ENCODE measurements around the gene GRHL1. TPM values are rescaled to one million over a fixed set of nuclear protein-coding genes. Genes with fewer than 3 reads are reported as not detected.

The GRHL1 gene
- total RNA-seq, 1 donor from 2014 or later, result 2.1 TPM

- no peaks in the 10 kb centered on the region for H3K36me3 Mint-ChIP-seq (ENCODE audit: low read depth)
- H3K4me3 Mint-ChIP-seq, result no peak overlapping the region
- DNase-seq, result no peak
- H3K9me3 Mint-ChIP-seq, result no peaks in the 10 kb centered on the region
- H3K27ac Mint-ChIP-seq, result no peak overlapping the region
- intact Hi-C loops (cut with micrococcal nuclease), result no loop called here
- no peaks in the 10 kb centered on the region for H3K27me3 Mint-ChIP-seq
- no peaks in the 10 kb centered on the region for H3K4me1 Mint-ChIP-seq
These were observed 49.0 kb downstream of the GRHL1 start for GRCh38 chr2:10000541-10000940.

- no peaks in the 10 kb centered on the region for H3K27me3 Mint-ChIP-seq
- no peak for DNase-seq
- H3K36me3 Mint-ChIP-seq (ENCODE audit: low read depth), result no peaks in the 10 kb centered on the region
- H3K4me3 Mint-ChIP-seq, result no peak overlapping the region
- no peak overlapping the region for H3K27ac Mint-ChIP-seq
- no peaks in the 10 kb centered on the region for H3K9me3 Mint-ChIP-seq
- intact Hi-C loops (cut with micrococcal nuclease), result no loop called here
- no peaks in the 10 kb centered on the region for H3K4me1 Mint-ChIP-seq
These were observed 50.1 kb downstream of the GRHL1 start for GRCh38 chr2:10001586-10001985.

- DNase-seq, result no peak
- Mint-ChIP-seq H3K27ac (no peak overlapping the region), H3K4me1 (no peaks in the 10 kb centered on the region), H3K27me3 (no peaks in the 10 kb centered on the region), H3K4me3 (no peak overlapping the region), H3K36me3 (ENCODE audit: low read depth) (no peaks in the 10 kb centered on the region), H3K9me3 (no peaks in the 10 kb centered on the region)
- intact Hi-C loops (cut with micrococcal nuclease), result no loop called here
These were observed 50.6 kb downstream of the GRHL1 start for GRCh38 chr2:10002109-10002508.

- Mint-ChIP-seq H3K9me3 (no peaks in the 10 kb centered on the region), H3K4me1 (no peaks in the 10 kb centered on the region), H3K36me3 (ENCODE audit: low read depth) (no peaks in the 10 kb centered on the region), H3K27ac (no peak overlapping the region), H3K27me3 (no peaks in the 10 kb centered on the region), H3K4me3 (no peak overlapping the region)
- intact Hi-C loops (cut with micrococcal nuclease), result no loop called here
- DNase-seq, result no peak
These were observed 51.2 kb downstream of the GRHL1 start for GRCh38 chr2:10002681-10003080.

GRCh38 chr2:10003206-10004125 lies 52.0 kb downstream of the GRHL1 start:
- DNase-seq, result no peak
- H3K27ac Mint-ChIP-seq, result no peak overlapping the region
- H3K27me3 Mint-ChIP-seq, result no peaks in the 10 kb centered on the region
- H3K4me3 Mint-ChIP-seq, result no peak overlapping the region
- no peaks in the 10 kb centered on the region for H3K36me3 Mint-ChIP-seq (ENCODE audit: low read depth)
- H3K4me1 Mint-ChIP-seq, result no peaks in the 10 kb centered on the region
- intact Hi-C loops (cut with micrococcal nuclease), result no loop called here
- no peaks in the 10 kb centered on the region for H3K9me3 Mint-ChIP-seq

GRCh38 chr2:10004401-10004800 lies 52.9 kb downstream of the GRHL1 start:
- no peak for DNase-seq
- H3K27ac Mint-ChIP-seq, result no peak overlapping the region
- H3K27me3 Mint-ChIP-seq, result no peaks in the 10 kb centered on the region
- intact Hi-C loops (cut with micrococcal nuclease), result no loop called here
- no peaks in the 10 kb centered on the region for H3K36me3 Mint-ChIP-seq (ENCODE audit: low read depth)
- no peaks in the 10 kb centered on the region for H3K4me1 Mint-ChIP-seq
- H3K9me3 Mint-ChIP-seq, result no peaks in the 10 kb centered on the region
- no peak overlapping the region for H3K4me3 Mint-ChIP-seq

GRCh38 chr2:10004836-10005235 lies 53.3 kb downstream of the GRHL1 start:
- no peak overlapping the region for H3K27ac Mint-ChIP-seq
- no peaks in the 10 kb centered on the region for H3K4me1 Mint-ChIP-seq
- DNase-seq, result no peak
- H3K27me3 Mint-ChIP-seq, result no peaks in the 10 kb centered on the region
- H3K36me3 Mint-ChIP-seq (ENCODE audit: low read depth), result no peaks in the 10 kb centered on the region
- intact Hi-C loops (cut with micrococcal nuclease), result no loop called here
- H3K4me3 Mint-ChIP-seq, result no peak overlapping the region
- H3K9me3 Mint-ChIP-seq, result no peaks in the 10 kb centered on the region

GRCh38 chr2:10005461-10006235 lies 54.2 kb downstream of the GRHL1 start:
- no peaks in the 10 kb centered on the region for H3K9me3 Mint-ChIP-seq
- no peak overlapping the region for H3K4me3 Mint-ChIP-seq
- no peaks in the 10 kb centered on the region for H3K36me3 Mint-ChIP-seq (ENCODE audit: low read depth)
- H3K4me1 Mint-ChIP-seq, result no peaks in the 10 kb centered on the region
- no peak overlapping the region for H3K27ac Mint-ChIP-seq
- DNase-seq, result no peak
- intact Hi-C loops (cut with micrococcal nuclease), result no loop called here
- H3K27me3 Mint-ChIP-seq, result no peaks in the 10 kb centered on the region

GRCh38 chr2:10006236-10007161 lies 55.0 kb downstream of the GRHL1 start:
- intact Hi-C loops (cut with micrococcal nuclease), result no loop called here
- no peaks in the 10 kb centered on the region for H3K4me1 Mint-ChIP-seq
- DNase-seq, result no peak
- no peaks in the 10 kb centered on the region for H3K9me3 Mint-ChIP-seq
- H3K4me3 Mint-ChIP-seq, result no peak overlapping the region
- H3K36me3 Mint-ChIP-seq (ENCODE audit: low read depth), result no peaks in the 10 kb centered on the region
- no peaks in the 10 kb centered on the region for H3K27me3 Mint-ChIP-seq
- H3K27ac Mint-ChIP-seq, result no peak overlapping the region

GRCh38 chr2:10007435-10007834 lies 55.9 kb downstream of the GRHL1 start:
- H3K4me1 Mint-ChIP-seq, result no peaks in the 10 kb centered on the region
- no peaks in the 10 kb centered on the region for H3K9me3 Mint-ChIP-seq
- H3K27ac Mint-ChIP-seq, result no peak overlapping the region
- intact Hi-C loops (cut with micrococcal nuclease), result no loop called here
- DNase-seq, result no peak
- no peak overlapping the region for H3K4me3 Mint-ChIP-seq
- no peaks in the 10 kb centered on the region for H3K36me3 Mint-ChIP-seq (ENCODE audit: low read depth)
- H3K27me3 Mint-ChIP-seq, result no peaks in the 10 kb centered on the region

GRCh38 chr2:10007921-10008808 lies 56.7 kb downstream of the GRHL1 start:
- H3K27ac Mint-ChIP-seq, result no peak overlapping the region
- no peaks in the 10 kb centered on the region for H3K36me3 Mint-ChIP-seq (ENCODE audit: low read depth)
- H3K4me3 Mint-ChIP-seq, result no peak overlapping the region

GRCh38 chr2:10008809-10009176 lies 57.3 kb downstream of the GRHL1 start:
- no peak for DNase-seq
- Mint-ChIP-seq H3K4me1 (no peaks in the 10 kb centered on the region), H3K27me3 (no peaks in the 10 kb centered on the region), H3K4me3 (no peak overlapping the region), H3K36me3 (ENCODE audit: low read depth) (no peaks in the 10 kb centered on the region), H3K27ac (no peak overlapping the region), H3K9me3 (no peaks in the 10 kb centered on the region)
- intact Hi-C loops (cut with micrococcal nuclease), result no loop called here

More at GRCh38 chr2:10007921-10008808, 56.7 kb downstream of the GRHL1 start:
- intact Hi-C loops (cut with micrococcal nuclease), result no loop called here
- no peaks in the 10 kb centered on the region for H3K9me3 Mint-ChIP-seq
- no peaks in the 10 kb centered on the region for H3K4me1 Mint-ChIP-seq
- no peaks in the 10 kb centered on the region for H3K27me3 Mint-ChIP-seq
- no peak for DNase-seq

- Mint-ChIP-seq H3K9me3 (no peaks in the 10 kb centered on the region), H3K4me3 (no peak overlapping the region), H3K4me1 (no peaks in the 10 kb centered on the region), H3K27me3 (no peaks in the 10 kb centered on the region), H3K27ac (no peak overlapping the region), H3K36me3 (ENCODE audit: low read depth) (no peaks in the 10 kb centered on the region)
- intact Hi-C loops (cut with micrococcal nuclease), result no loop called here
- DNase-seq, result no peak
These were observed 57.8 kb downstream of the GRHL1 start for GRCh38 chr2:10009271-10009810.

All from activated CD4-positive, alpha-beta T cell treated with anti-CD3 and anti-CD28 coated beads, Interleukin-2, amount 10 ng/mL, durations not matched to agents 24 days and 14 days (primary cell).